Activated CD8-positive, alpha-beta memory T cell treated with anti-CD3 and anti-CD28 coated beads, Interleukin-2, amount 10 ng/mL, durations not matched to agents 7 days and 5 days (primary cell): Measurements from ENCODE around the gene TSPAN18. TPM values are rescaled to one million over a fixed set of nuclear protein-coding genes. Genes with fewer than 3 reads are reported as not detected.

Experiments used
- ATAC-seq: fragments of 150-1000 bp; cut with Tn5 transposase; one replicate; pipeline ENCODE4 v1.10.0; 2021; ENCODE audit warnings: moderate library complexity
- CTCF ChIA-PET: fragments of 350-600 bp; sonication (Branson Sonifier 250); formaldehyde crosslinking; loops from one replicate; lab custom pipeline; 2021; ENCODE audit warnings: antibody characterized with exemption; lab: Charles Lee
- DNase-seq: peaks from one replicate; pipeline ENCODE4 v3.0.0-alpha.2; 2020
- H3K27ac Mint-ChIP-seq: one replicate; pipeline ENCODE4 v1.8.0; 2021; ENCODE audit warnings: mild to moderate bottlenecking, mixed read lengths
- H3K27me3 Mint-ChIP-seq: one replicate; pipeline ENCODE4 v1.8.0; 2021; ENCODE audit warnings: mixed read lengths
- H3K36me3 Mint-ChIP-seq: one replicate; pipeline ENCODE4 v1.8.0; 2021; ENCODE audit warnings: mild to moderate bottlenecking, mixed read lengths
- H3K4me1 Mint-ChIP-seq: one replicate; pipeline ENCODE4 v1.8.0; 2021; ENCODE audit warnings: mixed read lengths
- H3K4me3 Mint-ChIP-seq: one replicate; pipeline ENCODE4 v1.8.0; 2021; ENCODE audit warnings: mild to moderate bottlenecking, moderate library complexity, mixed read lengths
- H3K9me3 Mint-ChIP-seq: one replicate; pipeline ENCODE4 v1.8.0; 2022; ENCODE audit warnings: low read depth, mixed read lengths
- total RNA-seq, 2 experiments: library from RNA; stranded (reverse); gene quantifications; one replicate each; pipeline ENCODE4 v1.2.3, GENCODE V29; 2021

TSPAN18 gene
- total RNA-seq, 2 experiments from 2014 or later, result 3.8 to 6.1 TPM

DNA sequence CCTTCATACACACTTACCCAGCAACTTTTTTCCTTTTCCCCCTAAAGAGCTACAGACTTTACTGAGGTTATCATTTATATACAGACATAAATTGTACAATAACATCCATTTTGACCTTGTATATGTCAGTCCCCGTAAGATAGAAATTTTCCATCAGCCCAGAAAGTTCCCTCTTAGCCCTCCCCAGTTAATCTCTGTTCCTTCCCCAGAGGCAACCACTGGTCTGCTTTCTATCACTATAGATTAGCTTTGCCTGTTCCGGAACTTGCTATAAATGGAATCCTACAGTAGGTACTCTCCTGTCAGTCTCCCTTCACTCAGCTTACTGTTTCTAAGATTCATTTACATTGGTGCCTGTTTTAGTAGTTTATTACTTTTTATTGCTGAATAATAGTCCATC lies 54.9 kb downstream of the TSPAN18 start:
- Mint-ChIP-seq H3K36me3 (no peaks in the 10 kb centered on the region), H3K4me3 (no peak overlapping the region), H3K4me1 (no peaks in the 10 kb centered on the region), H3K27ac (no peak overlapping the region), H3K9me3 (no peaks in the 10 kb centered on the region), H3K27me3 (no peaks in the 10 kb centered on the region)
- CTCF ChIA-PET, result no interaction called here
- no peak for DNase-seq
- ATAC-seq, result no peak

DNA sequence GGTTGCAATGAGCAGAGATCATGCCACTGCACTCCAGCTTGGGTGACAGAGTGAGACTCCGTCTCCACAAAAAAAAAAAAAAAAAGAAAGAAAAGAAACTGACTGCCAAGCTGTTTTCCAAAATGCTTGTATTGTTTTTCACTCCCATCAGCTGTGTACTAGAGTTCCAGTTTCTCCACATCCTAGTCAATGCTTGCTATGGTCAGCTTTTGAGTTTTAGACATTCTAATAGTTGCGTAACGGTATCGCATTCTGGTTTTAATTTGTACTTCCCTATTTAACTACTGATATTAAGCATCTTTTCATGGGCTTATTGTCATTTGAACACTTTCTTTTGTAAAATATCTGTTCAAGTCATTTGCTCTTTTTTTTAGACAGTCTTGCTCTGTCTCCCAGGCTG lies 55.7 kb downstream of the TSPAN18 start:
- DNase-seq (no peak), ATAC-seq (no peak)
- Mint-ChIP-seq H3K36me3 (no peaks in the 10 kb centered on the region), H3K27ac (no peak overlapping the region), H3K27me3 (no peaks in the 10 kb centered on the region), H3K4me3 (no peak overlapping the region), H3K9me3 (no peaks in the 10 kb centered on the region), H3K4me1 (no peaks in the 10 kb centered on the region)
- CTCF ChIA-PET, result no interaction called here

DNA sequence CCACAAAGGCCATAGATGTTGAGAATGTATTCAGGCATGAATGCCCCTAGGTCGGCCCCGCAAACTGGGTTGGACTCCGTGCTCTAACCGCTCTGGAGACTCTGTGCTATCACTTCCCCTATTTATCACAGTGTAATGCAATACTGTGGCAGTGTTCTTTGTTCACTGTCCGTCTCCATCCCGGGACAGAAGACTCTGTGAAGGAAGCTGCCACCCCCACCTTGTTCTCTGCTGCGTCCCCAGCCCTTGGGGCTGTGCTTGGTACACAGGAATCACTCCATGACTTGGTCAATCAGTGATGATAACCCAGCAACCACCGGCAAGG lies 57.6 kb downstream of the TSPAN18 start:
- H3K27me3 Mint-ChIP-seq, result no peaks in the 10 kb centered on the region
- H3K4me3 Mint-ChIP-seq, result no peak overlapping the region
- H3K36me3 Mint-ChIP-seq, result no peaks in the 10 kb centered on the region
- DNase-seq, result no peak
- no peaks in the 10 kb centered on the region for H3K9me3 Mint-ChIP-seq
- H3K4me1 Mint-ChIP-seq, result no peaks in the 10 kb centered on the region
- no peak for ATAC-seq
- CTCF ChIA-PET, result interaction anchor here (1.7 kb wide), 1 partner anchor 11 kb away, joined by 4 read pairs; no protein-coding TSS in a partner anchor
- no peak overlapping the region for H3K27ac Mint-ChIP-seq

DNA sequence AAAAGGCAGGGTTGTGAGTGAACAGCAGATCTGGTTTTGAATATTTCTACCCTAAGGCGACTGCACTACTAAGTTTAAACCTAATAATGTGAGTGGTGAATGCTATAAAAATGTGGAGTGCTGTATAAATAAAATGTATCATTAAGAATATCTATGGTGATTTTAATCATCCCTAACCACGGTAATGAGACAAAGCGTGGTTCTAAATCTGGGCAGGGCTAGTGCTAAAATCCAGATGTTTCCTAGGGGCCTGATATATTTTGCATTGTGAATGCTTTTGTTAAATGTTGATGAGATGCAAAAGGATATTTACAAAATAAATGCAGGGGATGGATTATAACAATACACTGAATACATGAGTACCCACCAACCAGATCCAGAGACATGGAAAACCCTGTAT lies 58.1 kb downstream of the TSPAN18 start:
- CTCF ChIA-PET, result interaction anchor here (1.7 kb wide), 1 partner anchor 11 kb away, joined by 4 read pairs; no protein-coding TSS in a partner anchor

DNA sequence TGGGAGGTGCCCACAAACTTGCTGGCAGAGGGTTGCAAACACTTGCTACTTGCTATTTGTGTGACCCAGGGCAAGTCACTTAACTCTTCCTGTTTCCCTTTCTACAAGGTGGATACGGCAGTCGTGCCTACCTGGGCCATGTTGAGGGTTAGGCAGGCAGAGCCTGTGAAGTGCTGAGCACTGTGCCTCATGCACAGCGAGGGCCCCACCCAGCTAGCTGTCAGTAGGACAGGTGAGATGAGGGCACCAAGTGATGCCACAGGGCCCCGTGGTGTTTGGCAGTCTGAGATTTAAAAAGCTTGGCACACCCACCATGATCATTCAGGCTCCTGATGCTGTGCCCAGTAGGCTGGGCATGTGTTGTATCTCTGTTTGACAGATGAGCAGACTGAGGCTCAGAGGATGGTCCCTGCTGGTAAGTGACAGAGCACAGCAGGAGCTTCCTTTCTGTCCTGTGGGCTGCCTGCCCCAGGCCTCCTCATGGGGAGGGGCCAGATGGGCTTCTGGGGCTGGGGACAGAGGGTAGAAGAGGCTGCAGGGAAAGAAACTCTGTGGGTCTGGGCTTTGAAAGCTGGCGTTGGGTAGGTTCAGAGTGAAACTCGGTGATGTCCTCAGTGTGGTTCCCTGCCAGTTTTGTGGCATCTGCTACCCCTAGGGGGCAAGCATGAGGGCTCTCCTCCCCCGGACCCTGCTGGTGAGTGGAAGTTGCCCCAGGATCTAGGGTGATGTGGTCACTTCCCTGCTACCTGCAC lies 59.3 kb downstream of the TSPAN18 start:
- H3K4me3 Mint-ChIP-seq, result no peak overlapping the region

More for the DNA sequence above, 58.1 kb downstream of the TSPAN18 start:
- Mint-ChIP-seq H3K4me1 (no peaks in the 10 kb centered on the region), H3K36me3 (no peaks in the 10 kb centered on the region), H3K27me3 (no peaks in the 10 kb centered on the region), H3K4me3 (no peak overlapping the region), H3K27ac (no peak overlapping the region), H3K9me3 (no peaks in the 10 kb centered on the region)
- DNase-seq (no peak), ATAC-seq (no peak)

DNA sequence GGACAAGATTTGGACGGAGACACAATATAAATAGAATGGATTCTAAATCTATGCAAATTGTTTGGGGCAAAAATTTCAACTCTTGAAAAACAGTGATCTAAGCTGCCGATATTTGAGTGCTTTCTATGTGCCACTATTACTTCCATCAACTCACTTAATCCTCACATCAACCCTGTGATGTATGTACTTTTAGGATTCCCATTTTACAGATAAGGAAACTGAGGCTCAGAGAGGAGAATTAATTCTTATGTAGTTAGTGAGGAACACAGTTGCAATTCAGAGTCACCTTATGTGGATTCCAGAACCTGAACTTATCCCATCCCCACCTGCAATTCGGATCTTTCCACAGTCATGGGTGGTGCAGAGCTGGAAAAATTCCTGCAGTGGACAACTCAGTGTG lies 60.3 kb downstream of the TSPAN18 start:
- no peaks in the 10 kb centered on the region for H3K4me1 Mint-ChIP-seq
- no peak for DNase-seq
- H3K36me3 Mint-ChIP-seq, result no peaks in the 10 kb centered on the region
- no peak overlapping the region for H3K4me3 Mint-ChIP-seq
- no peaks in the 10 kb centered on the region for H3K9me3 Mint-ChIP-seq
- ATAC-seq, result no peak
- H3K27ac Mint-ChIP-seq, result no peak overlapping the region
- CTCF ChIA-PET, result interaction anchor here (1.3 to 1.5 kb wide), 2 partner anchors 11 kb away, joined by 3 read pairs; no protein-coding TSS in a partner anchor
- no peaks in the 10 kb centered on the region for H3K27me3 Mint-ChIP-seq

More for the DNA sequence above, 59.3 kb downstream of the TSPAN18 start:
- H3K27me3 Mint-ChIP-seq, result no peaks in the 10 kb centered on the region
- no peak for ATAC-seq
- CTCF ChIA-PET, result interaction anchor here (1.3 to 1.5 kb wide), 2 partner anchors 10 to 12 kb away, joined by 3 read pairs; no protein-coding TSS in a partner anchor
- no peak overlapping the region for H3K27ac Mint-ChIP-seq
- H3K4me1 Mint-ChIP-seq, result no peaks in the 10 kb centered on the region
- H3K9me3 Mint-ChIP-seq, result no peaks in the 10 kb centered on the region
- H3K36me3 Mint-ChIP-seq, result no peaks in the 10 kb centered on the region
- DNase-seq, result no peak

DNA sequence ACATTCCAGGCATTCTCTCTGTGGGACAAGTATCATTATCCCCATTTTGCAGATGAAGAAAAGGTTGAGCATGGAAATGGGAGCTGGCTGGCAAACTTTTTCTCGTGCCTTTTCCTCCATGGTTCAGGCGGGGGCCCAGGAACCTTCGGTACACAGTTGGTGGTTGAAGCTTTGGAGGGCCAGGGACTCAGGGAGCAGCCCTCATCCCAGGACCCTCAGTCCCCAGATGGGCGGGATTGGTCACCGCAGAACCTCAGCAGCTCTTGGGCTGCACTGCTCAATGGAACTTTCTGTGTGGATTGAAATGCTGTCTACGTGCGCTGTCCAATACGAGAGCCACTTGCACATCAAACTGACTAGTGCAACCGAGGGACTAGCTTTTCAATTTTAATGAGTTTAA lies 61.2 kb downstream of the TSPAN18 start:
- ATAC-seq (no peak), DNase-seq (no peak)
- H3K27ac Mint-ChIP-seq, result no peak overlapping the region
- no peaks in the 10 kb centered on the region for H3K9me3 Mint-ChIP-seq
- no peak overlapping the region for H3K4me3 Mint-ChIP-seq
- no peaks in the 10 kb centered on the region for H3K4me1 Mint-ChIP-seq
- H3K27me3 Mint-ChIP-seq, result no peaks in the 10 kb centered on the region
- no peaks in the 10 kb centered on the region for H3K36me3 Mint-ChIP-seq
- CTCF ChIA-PET, result interaction anchor here (1.5 to 2.0 kb wide), 2 partner anchors 10 to 13 kb away, joined by 3 to 6 read pairs; no protein-coding TSS in a partner anchor

DNA sequence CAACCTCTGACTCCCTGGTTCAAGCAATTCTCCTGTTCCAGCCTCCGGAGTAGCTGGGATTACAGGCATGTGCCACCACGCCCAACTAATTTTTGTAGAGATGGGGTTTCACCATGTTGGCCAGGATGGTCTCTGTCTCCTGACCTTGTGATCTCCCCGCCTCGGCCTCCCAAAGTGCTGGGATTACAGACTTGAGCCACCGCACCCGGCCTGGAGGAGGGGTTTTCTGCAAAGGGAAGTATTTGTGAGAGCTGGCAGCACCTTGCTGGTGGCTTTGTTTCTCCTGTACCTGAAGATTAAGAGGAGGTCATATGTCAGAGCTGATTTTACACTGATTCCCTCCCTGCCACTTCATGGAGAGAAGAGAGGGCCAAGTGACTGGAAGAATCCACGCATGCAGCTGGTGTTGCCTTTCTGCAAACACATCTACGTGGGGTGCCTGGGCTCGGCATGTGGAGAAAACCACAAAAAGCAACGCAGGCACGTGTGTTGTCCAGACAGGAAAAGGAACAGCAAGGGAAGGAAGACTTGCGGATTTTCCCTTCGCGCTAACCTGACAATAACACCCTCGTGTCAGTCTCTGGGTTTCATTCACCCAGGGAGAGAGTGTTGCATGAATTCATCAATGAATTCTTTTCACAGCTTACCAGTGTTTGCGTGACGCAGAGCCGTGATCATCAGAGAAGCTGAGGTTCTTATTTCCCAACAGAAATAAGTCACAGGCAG lies 61.9 kb downstream of the TSPAN18 start:
- Mint-ChIP-seq H3K9me3 (no peaks in the 10 kb centered on the region), H3K36me3 (no peaks in the 10 kb centered on the region), H3K27me3 (no peaks in the 10 kb centered on the region), H3K4me1 (no peaks in the 10 kb centered on the region), H3K4me3 (no peak overlapping the region), H3K27ac (no peak overlapping the region)
- CTCF ChIA-PET, result interaction anchor here (1.1 to 2.0 kb wide), 3 partner anchors 13 to 106 kb away, joined by 3 to 6 read pairs (median 6); no protein-coding TSS in a partner anchor
- DNase-seq (no peak), ATAC-seq (no peak)

DNA sequence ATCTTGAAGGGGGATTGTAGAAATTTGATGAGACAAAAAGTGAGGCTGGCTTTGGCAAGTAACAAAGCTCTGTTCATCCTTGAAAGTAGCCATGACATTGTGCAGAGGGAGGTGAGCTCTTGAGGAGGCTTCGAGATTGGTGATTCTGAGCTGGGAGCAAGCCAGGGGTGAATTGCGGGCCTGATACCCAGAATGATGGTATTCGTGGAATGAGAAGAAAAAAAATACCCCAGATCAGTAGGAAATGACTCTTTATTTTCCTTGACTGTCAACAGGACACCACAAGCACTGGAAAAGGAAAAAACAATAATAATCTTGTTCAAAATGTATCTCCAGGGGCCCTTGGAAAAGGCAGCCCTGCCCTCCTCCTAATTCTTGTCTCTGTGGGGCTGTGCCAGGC lies 62.7 kb downstream of the TSPAN18 start:
- CTCF ChIA-PET, result interaction anchor here (1.1 to 2.0 kb wide), 3 partner anchors 14 to 105 kb away, joined by 3 to 6 read pairs (median 6); no protein-coding TSS in a partner anchor
- Mint-ChIP-seq H3K27ac (no peak overlapping the region), H3K27me3 (no peaks in the 10 kb centered on the region), H3K4me1 (no peaks in the 10 kb centered on the region), H3K36me3 (no peaks in the 10 kb centered on the region), H3K9me3 (no peaks in the 10 kb centered on the region), H3K4me3 (no peak overlapping the region)
- DNase-seq (no peak), ATAC-seq (no peak)

DNA sequence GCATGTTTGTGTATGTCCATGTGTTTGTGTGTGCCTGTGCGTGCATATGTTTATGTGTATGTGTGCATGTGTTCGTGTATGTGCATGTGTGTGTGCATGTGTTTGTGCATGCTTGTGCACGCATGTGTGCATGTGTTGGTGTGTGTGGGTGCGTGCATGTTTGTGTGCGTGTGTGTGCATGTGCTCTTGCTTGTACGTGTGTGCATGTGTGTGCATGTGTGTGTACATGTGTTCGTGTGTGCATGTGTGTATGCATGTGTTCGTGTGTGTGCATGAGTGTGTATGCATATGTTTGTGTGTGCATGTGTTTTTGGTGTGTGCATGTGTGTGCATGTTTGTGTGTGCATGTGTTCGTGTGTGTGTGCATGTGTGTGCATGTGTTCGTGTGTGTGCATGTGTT lies 63.4 kb downstream of the TSPAN18 start:
- Mint-ChIP-seq H3K4me1 (no peaks in the 10 kb centered on the region), H3K27ac (no peak overlapping the region), H3K9me3 (no peaks in the 10 kb centered on the region), H3K4me3 (no peak overlapping the region), H3K36me3 (no peaks in the 10 kb centered on the region), H3K27me3 (no peaks in the 10 kb centered on the region)
- CTCF ChIA-PET, result interaction anchor here (2.0 kb wide), 2 partner anchors 15 to 105 kb away, joined by 6 read pairs; no protein-coding TSS in a partner anchor
- DNase-seq (no peak), ATAC-seq (no peak)

DNA sequence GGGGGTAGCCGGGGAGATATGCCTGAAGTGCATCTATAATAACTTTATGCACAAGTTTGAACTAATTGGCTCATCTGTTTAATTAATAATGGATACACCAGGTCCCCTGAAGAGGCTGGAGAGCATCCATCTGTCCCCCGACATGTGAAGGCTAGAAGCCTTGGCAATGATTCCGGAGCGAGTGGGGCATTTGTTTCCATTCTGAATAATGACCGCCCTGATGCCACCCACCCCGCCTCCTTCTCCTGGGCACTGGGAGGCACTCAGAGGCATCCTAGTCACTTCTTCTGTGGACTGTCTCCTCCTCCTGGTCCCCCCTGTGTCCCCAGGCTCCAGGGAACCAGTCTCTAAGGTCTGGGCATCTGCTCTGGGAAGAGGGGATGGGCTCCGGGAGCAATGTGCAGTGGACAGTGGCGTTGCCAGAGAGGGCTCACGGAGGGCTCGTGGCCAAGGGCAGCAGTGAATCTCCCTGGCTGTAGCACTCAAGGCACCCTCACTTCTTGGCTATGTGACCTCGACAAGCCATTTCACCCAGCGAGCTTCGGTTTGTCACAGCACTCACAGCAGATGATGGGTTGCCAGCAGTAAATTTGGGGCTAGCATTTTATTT lies 64.7 kb downstream of the TSPAN18 start:
- no peak overlapping the region for H3K4me3 Mint-ChIP-seq
- no peak for ATAC-seq
- H3K27me3 Mint-ChIP-seq, result no peaks in the 10 kb centered on the region
- H3K36me3 Mint-ChIP-seq, result no peaks in the 10 kb centered on the region
- no peaks in the 10 kb centered on the region for H3K4me1 Mint-ChIP-seq
- H3K27ac Mint-ChIP-seq, result no peak overlapping the region
- no peaks in the 10 kb centered on the region for H3K9me3 Mint-ChIP-seq
- DNase-seq, result no peak
- CTCF ChIA-PET, result no interaction called here

DNA sequence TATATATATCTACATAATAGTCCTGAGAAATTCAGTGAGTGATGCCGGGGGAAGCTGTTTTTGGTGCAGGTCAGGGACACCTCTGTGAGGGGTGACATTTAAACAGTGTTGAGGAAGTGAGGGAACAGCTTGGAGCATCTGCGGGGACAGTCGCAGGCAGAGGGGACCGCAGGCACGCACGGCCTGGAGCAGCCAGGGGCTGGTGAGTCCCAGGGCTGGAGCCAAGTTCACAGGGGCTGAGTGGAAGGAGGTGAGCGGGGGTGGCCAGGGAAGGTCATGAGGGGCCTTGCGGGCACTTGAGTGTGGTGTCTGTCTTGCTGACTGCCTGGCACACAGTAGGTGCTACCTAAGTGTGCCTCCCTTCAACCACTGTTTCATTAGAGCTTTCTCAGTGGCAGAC lies 65.4 kb downstream of the TSPAN18 start:
- no peaks in the 10 kb centered on the region for H3K27me3 Mint-ChIP-seq

DNA sequence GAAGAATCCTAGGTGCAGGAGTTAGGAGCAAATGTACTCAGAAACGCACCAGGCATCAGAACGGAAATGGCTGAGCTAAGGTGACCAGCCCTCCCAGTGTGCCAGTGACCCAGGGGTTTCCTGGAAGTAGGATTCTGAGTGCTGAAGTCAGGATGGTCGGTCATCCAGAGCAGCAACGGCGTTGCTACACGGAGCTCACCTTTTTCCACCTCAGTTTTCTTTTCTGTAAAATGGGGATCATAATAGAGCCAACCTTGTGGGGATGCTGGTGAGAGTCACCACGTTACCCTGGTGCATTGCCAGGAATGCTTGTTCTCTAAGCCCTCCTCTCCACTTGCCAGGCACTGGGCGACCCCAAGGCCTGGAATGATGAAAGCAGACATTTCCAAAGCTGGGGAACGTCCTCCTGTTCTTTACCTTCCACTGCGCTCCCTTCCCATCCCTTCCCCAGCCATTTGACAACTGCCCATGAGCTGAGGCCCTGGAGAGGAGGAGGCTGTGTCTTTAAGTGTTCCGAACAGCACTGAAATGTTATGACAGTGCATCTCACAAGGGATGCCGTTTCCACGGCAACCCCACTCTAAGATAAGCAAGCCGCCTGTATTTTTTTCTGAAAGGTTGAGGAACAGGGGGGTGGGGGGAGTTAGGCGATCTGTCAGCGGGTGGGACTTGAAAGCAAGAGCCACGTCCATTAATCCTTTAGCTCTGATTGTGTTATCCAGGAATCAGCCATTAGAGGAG lies 66.8 kb downstream of the TSPAN18 start:
- Mint-ChIP-seq H3K9me3 (no peaks in the 10 kb centered on the region), H3K36me3 (no peaks in the 10 kb centered on the region), H3K4me1 (no peaks in the 10 kb centered on the region), H3K4me3 (no peak overlapping the region), H3K27ac (no peak overlapping the region), H3K27me3 (no peaks in the 10 kb centered on the region)
- ATAC-seq (no peak), DNase-seq (no peak)
- CTCF ChIA-PET, result interaction anchor here (1.2 kb wide), 1 partner anchor 17 kb away, joined by 3 read pairs; no protein-coding TSS in a partner anchor

More for the DNA sequence above, 65.4 kb downstream of the TSPAN18 start:
- no peak overlapping the region for H3K4me3 Mint-ChIP-seq
- ATAC-seq (no peak), DNase-seq (no peak)
- H3K4me1 Mint-ChIP-seq, result no peaks in the 10 kb centered on the region
- no peaks in the 10 kb centered on the region for H3K36me3 Mint-ChIP-seq
- H3K27ac Mint-ChIP-seq, result no peak overlapping the region
- H3K9me3 Mint-ChIP-seq, result no peaks in the 10 kb centered on the region
- CTCF ChIA-PET, result interaction anchor here (1.2 kb wide), 1 partner anchor 16 kb away, joined by 3 read pairs; no protein-coding TSS in a partner anchor
